HG02870 (cell line): ENCODE measurements around the gene SARS1.
"Not testable (repeated sequence)": the region's sequence is repeated elsewhere in the genome, so short reads cannot be mapped to it uniquely, and the experiment has no call there.

Experiments used
- ATAC-seq: cut with Tn5 transposase; IDR thresholded peaks from one replicate; pipeline ENCODE4 v1.9.1; 2021; ENCODE audit warnings: mild to moderate bottlenecking, moderate library complexity; ENCODE audit not compliant: unreplicated experiment

SARS1 gene

GRCh38 chr1:109191891-109192290 lies 21.8 kb upstream of the SARS1 start:
- no peak for ATAC-seq

- ATAC-seq: no peak
These were observed 21.3 kb upstream of the SARS1 start for GRCh38 chr1:109192433-109192832.

GRCh38 chr1:109193653-109194590 lies 19.8 kb upstream of the SARS1 start:
- ATAC-seq: peak; percentile 47

GRCh38 chr1:109197158-109198042 lies 16.3 kb upstream of the SARS1 start:
- ATAC-seq: no peak

GRCh38 chr1:109198043-109198695 lies 15.5 kb upstream of the SARS1 start:
- no peak for ATAC-seq

GRCh38 chr1:109198745-109199144 lies 15.0 kb upstream of the SARS1 start:
- ATAC-seq: no peak

- no peak for ATAC-seq
These were observed 14.0 kb upstream of the SARS1 start for GRCh38 chr1:109199710-109200109.

- no peak for ATAC-seq
These were observed 12.5 kb upstream of the SARS1 start for GRCh38 chr1:109201123-109201703.

- ATAC-seq: no peak
These were observed 9.2 kb upstream of the SARS1 start for GRCh38 chr1:109204484-109204883.

- no peak for ATAC-seq
These were observed 7.4 kb upstream of the SARS1 start for GRCh38 chr1:109206339-109206738.

- no peak for ATAC-seq
These were observed 6.1 kb upstream of the SARS1 start for GRCh38 chr1:109207467-109208103.

GRCh38 chr1:109208394-109208793 lies 5.3 kb upstream of the SARS1 start:
- no peak for ATAC-seq

GRCh38 chr1:109208836-109209463 lies 4.8 kb upstream of the SARS1 start:
- no peak for ATAC-seq

- ATAC-seq: no peak
These were observed 3.7 kb upstream of the SARS1 start for GRCh38 chr1:109210058-109210457.

GRCh38 chr1:109213345-109213823 lies 334 bp upstream of the SARS1 start:
- no peak for ATAC-seq

- ATAC-seq: no peak
These were observed 1.2 kb downstream of the SARS1 start for GRCh38 chr1:109214695-109215623.

- no peak for ATAC-seq
These were observed 2.9 kb downstream of the SARS1 start for GRCh38 chr1:109216662-109217061.

GRCh38 chr1:109218516-109218915 lies 4.8 kb downstream of the SARS1 start:
- ATAC-seq: no peak

GRCh38 chr1:109221201-109221600 lies 7.5 kb downstream of the SARS1 start:
- ATAC-seq: not testable (repeated sequence)
